Measurements from ENCODE around the gene GSTM3. TPM values are rescaled to one million over a fixed set of nuclear protein-coding genes. Genes with fewer than 3 reads are reported as not detected.

The GSTM3 gene
- total and polyA plus RNA-seq, 7 donors = 10.1 to 79.8 (median 39.8) TPM

DNA sequence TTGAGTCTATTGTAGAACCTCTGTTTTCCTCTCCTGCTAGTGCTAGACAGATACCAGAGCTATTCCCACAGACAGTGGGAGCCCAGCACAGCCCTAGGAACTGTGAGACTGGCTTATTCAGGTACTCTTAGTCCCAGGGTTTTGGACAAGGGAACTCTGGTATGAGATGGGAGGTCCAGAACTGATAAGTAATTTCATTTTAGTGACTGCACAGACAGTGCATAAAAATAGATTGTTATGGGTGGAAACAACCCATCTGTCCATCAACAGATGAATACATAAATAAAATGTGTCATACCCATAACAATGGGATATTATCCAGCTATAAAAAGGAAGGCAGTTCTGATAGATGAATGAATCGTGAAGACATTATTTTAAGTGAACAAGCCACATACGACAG, 13.9 kb upstream of the GSTM3 start:
- no peak for DNase-seq
- H3K27ac ChIP-seq = no peak overlapping the region
- ATAC-seq = no peak
- H3K36me3 ChIP-seq (ENCODE audit: insufficient read depth in 1 of 2, low read depth in 1 of 2) = no peaks in the 10 kb centered on the region
- no peaks in the 10 kb centered on the region for H3K4me1 ChIP-seq
- TF ChIP-seq, protein P1, sequence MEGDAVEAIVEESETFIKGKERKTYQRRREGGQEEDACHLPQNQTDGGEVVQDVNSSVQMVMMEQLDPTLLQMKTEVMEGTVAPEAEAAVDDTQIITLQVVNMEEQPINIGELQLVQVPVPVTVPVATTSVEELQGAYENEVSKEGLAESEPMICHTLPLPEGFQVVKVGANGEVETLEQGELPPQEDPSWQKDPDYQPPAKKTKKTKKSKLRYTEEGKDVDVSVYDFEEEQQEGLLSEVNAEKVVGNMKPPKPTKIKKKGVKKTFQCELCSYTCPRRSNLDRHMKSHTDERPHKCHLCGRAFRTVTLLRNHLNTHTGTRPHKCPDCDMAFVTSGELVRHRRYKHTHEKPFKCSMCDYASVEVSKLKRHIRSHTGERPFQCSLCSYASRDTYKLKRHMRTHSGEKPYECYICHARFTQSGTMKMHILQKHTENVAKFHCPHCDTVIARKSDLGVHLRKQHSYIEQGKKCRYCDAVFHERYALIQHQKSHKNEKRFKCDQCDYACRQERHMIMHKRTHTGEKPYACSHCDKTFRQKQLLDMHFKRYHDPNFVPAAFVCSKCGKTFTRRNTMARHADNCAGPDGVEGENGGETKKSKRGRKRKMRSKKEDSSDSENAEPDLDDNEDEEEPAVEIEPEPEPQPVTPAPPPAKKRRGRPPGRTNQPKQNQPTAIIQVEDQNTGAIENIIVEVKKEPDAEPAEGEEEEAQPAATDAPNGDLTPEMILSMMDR (IDR thresholded peaks at IDR 0.05) = no peak
- H3K27me3 ChIP-seq (ENCODE audit: insufficient read depth in 3 of 3, low read length in 2 of 3) = no peaks in the 10 kb centered on the region
- H3K9me3 ChIP-seq = no peaks in the 10 kb centered on the region
- 72 to 75% (median 74%) methylated on average over 2 of the region's 2 CpGs for WGBS, 3 donors
- intact Hi-C loops (cut with DNase I) = no loop called here
- H3K4me3 ChIP-seq = no peak overlapping the region

GRCh38 chr1:109751531-109752260, 10.9 kb upstream of the GSTM3 start:
- H3K4me1 ChIP-seq = no peaks in the 10 kb centered on the region
- intact Hi-C loops (cut with DNase I) = no loop called here
- DNase-seq = no peak
- ATAC-seq = no peak
- H3K36me3 ChIP-seq (ENCODE audit: insufficient read depth in 1 of 2, low read depth in 1 of 2) = no peaks in the 10 kb centered on the region
- no peaks in the 10 kb centered on the region for H3K9me3 ChIP-seq
- H3K27me3 ChIP-seq (ENCODE audit: insufficient read depth in 3 of 3, low read length in 2 of 3) = no peaks in the 10 kb centered on the region
- TF ChIP-seq, protein P1 (IDR thresholded peaks at IDR 0.05) = no peak
- no peak overlapping the region for H3K27ac ChIP-seq
- no peak overlapping the region for H3K4me3 ChIP-seq
- 87 to 88% (median 88%) methylated on average over 12 of the region's 12 CpGs for WGBS, 3 donors

DNA sequence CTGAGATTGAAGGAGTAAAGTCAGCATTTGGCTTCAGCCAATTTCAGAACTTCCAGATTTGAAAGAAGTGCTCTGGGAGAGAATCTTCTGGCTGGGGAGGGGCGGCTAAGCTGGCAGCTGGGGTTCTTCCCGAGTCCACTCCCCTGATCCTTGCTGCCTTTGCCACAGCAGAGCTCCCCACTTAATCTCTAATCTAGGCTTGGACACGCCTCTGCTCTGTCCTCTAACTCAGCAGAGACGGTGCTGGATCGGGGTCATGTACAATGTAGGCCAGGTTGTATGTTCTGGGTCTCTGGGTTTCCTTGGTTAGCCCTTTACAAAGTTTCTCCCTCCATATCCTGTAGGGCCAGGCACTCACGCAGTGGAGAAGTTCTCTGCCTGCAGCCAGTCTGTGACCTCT, 10.1 kb upstream of the GSTM3 start:
- ATAC-seq (no peak), DNase-seq (no peak)
- H3K27ac ChIP-seq = no peak overlapping the region
- H3K36me3 ChIP-seq (ENCODE audit: insufficient read depth in 1 of 2, low read depth in 1 of 2) = no peaks in the 10 kb centered on the region
- no peaks in the 10 kb centered on the region for H3K4me1 ChIP-seq
- H3K9me3 ChIP-seq = no peaks in the 10 kb centered on the region
- intact Hi-C loops (cut with DNase I) = no loop called here
- H3K4me3 ChIP-seq = no peak overlapping the region
- no peaks in the 10 kb centered on the region for H3K27me3 ChIP-seq (ENCODE audit: insufficient read depth in 3 of 3, low read length in 2 of 3)
- 77 to 91% (median 78%) methylated on average over 6 of the region's 6 CpGs for WGBS, 3 donors
- TF ChIP-seq, protein P1 (IDR thresholded peaks at IDR 0.05) = no peak

DNA sequence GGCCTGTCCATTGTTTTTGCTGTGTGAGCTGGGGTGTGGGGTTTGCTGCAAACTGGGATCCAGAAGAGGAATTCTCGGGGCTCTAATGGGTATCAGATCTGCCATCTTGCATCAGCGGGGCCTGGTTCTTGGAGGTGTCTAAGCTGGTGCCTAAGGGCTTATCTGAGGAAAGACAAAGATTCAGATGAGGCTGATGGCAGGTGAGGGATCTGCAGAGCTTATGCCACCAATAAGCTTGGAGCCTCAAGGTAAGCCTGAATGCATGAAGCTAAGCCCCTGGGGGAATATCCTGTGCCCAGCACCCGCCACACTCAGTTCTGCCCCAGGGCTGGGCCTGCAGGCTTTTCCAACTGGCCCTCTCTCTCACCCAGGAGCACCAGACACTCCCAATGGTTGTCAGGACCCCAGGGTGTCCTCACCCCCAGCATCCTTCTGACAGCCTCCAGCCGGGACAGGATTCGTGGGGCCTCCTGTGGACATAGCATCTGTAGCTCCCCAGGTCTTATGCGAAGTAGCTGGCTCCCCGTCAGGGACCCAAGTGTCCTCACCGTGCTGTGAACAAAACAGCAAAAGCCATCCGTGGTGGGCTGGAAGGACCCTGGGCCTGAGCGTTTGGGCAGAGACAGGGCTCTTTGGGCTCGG, 9.5 kb upstream of the GSTM3 start:
- Histone ChIP-seq H3K4me1 (no peaks in the 10 kb centered on the region), H3K27me3 (ENCODE audit: insufficient read depth in 3 of 3, low read length in 2 of 3) (no peaks in the 10 kb centered on the region), H3K36me3 (ENCODE audit: insufficient read depth in 1 of 2, low read depth in 1 of 2) (no peaks in the 10 kb centered on the region), H3K9me3 (no peaks in the 10 kb centered on the region), H3K27ac (no peak overlapping the region), H3K4me3 (no peak overlapping the region)
- TF ChIP-seq, protein P1 (IDR thresholded peaks at IDR 0.05) = no peak
- no peak for DNase-seq
- intact Hi-C loops (cut with DNase I) = no loop called here
- ATAC-seq = no peak
- WGBS, 3 donors = 93 to 95% (median 94%) methylated on average over 11 of the region's 11 CpGs

All from psoas muscle (tissue), 8 donors.